Adrenal gland (tissue), 12 donors: ENCODE results near the gene CWF19L1. TPM values are rescaled to one million over a fixed set of nuclear protein-coding genes. Genes with fewer than 3 reads are reported as not detected.
A peak's percentile ranks its signal among the peaks of the same experiment; 100 is the strongest.
"Not testable (repeated sequence)": the region's sequence is repeated elsewhere in the genome, so short reads cannot be mapped to it uniquely, and the experiment has no call there.

ENCODE experiments used
- DNase-seq, 7 donors: peaks; one replicate each; pipeline ENCODE4 v3.0.0-alpha.2; 2019 to 2020
- H3K27ac ChIP-seq, 5 donors: fragments of 200-600 bp; sonication (generic) in 4 of 5; 1 replicate in 3 of 5; 2 replicates in 2 of 5; pipeline versions ENCODE4 v1.5.1 to v1.8.0; 2016 to 2020; ENCODE audit warnings: mild to moderate bottlenecking in 1 of 5
- H3K27me3 ChIP-seq: fragments of 200-600 bp; 2 replicates; pipeline ENCODE4 v1.8.0; 2021
- H3K36me3 ChIP-seq, 2 donors: fragments of 200-600 bp; replicated peaks in 1 of 2; 1 replicate in 1 of 2; 2 replicates in 1 of 2; pipeline versions ENCODE4 v1.5.1 to v1.8.0; 2018 to 2022
- H3K4me1 ChIP-seq, 2 donors: fragments of 200-600 bp; replicated peaks in 1 of 2; 1 replicate in 1 of 2; 2 replicates in 1 of 2; pipeline versions ENCODE4 v1.5.1 to v1.8.0; 2018 to 2021
- H3K4me3 ChIP-seq, 4 donors: fragments of 200-600 bp; sonication (generic) in 3 of 4; one replicate each; pipeline ENCODE4 v1.5.1; 2016 to 2018
- H3K9me3 ChIP-seq, 3 donors: fragments of 200-600 bp; sonication (generic) in 1 of 3; replicated peaks in 1 of 3; 1 replicate in 2 of 3; 2 replicates in 1 of 3; pipeline versions ENCODE4 v1.5.1 to v1.8.0; 2016 to 2021
- CTCF ChIP-seq, 6 experiments: fragments of 450-650 bp in 4 of 6; fragments of 200-600 bp in 2 of 6; sonication (generic) in 1 of 6; IDR thresholded peaks; 1 replicate in 5 of 6; 2 replicates in 1 of 6; pipeline versions ENCODE4 v1.5.1 to v1.8.0; 2016 to 2021; ENCODE audit warnings: antibody characterized with exemption in 6 of 6, mild to moderate bottlenecking in 2 of 6, moderate library complexity in 1 of 6
- POLR2A ChIP-seq, 2 donors: fragments of 450-650 bp; IDR thresholded peaks; one replicate each; pipeline ENCODE4 v1.6.1; 2017; ENCODE audit warnings: antibody characterized with exemption in 2 of 2, mild to moderate bottlenecking in 2 of 2, moderate library complexity in 1 of 2
- WGBS, 4 donors: extraction: QIAGEN DNeasy Blood & Tissue Kit in 2 of 4; methylation state at CpG; one replicate each; pipeline versions ENCODE4 v1.1.5 to v1.1.7; 2013 to 2017; 5-methylcytosine and 5-hydroxymethylcytosine counted together
- intact Hi-C, 2 donors: fragments of 100-400 bp; cut with DNase I; formaldehyde crosslinking; loops; one replicate each; pipeline versions ENCODE4 v1.14.1 to v1.15.0; 2022 to 2023
- polyA plus RNA-seq, 3 donors: library from polyadenylated mRNA; stranded (reverse); fragments of 200-250 nt in 2 of 3; fragments of 350-450 nt in 1 of 3; fragmentation: Illumina TruSeq in 1 of 3; extraction: RNeasy Lipid Tissue Mini Kit (QIAGEN cat#74804) in 1 of 3; gene quantifications; one replicate each; pipeline ENCODE4 v1.2.3, GENCODE V29; 2013 to 2014
- total RNA-seq, 9 donors: library from RNA; depleted of rRNA in 4 of 9; stranded (reverse); fragments of >200 nt in 4 of 9; fragments of 120-200 nt in 1 of 9; fragmentation: NEBNext Ultra II Directional in 1 of 9; extraction: Animal tissue kit (Norgen Biotek cat#: 25700) in 1 of 9; gene quantifications; one replicate each; pipeline versions ENCODE4 v1.1.0 to v1.2.4, GENCODE V29; 2013 to 2023
- donor health status: healthy with polysubstance abuse.
- donor health status: Bipolar disorder and iron deficiency.
- donor health status: DM: yes; HTN: yes; CAD: no.
- donor health status: DM: no; HTN: no; CAD: no.
- donor health status: DM: no; HTN: no; CAD: no.
- donor health status: DM: yes; HTN: yes; CAD: no.

Gene CWF19L1
- total and polyA plus RNA-seq, 12 donors = 10.9 to 24.1 (median 15.5) TPM

- H3K36me3 ChIP-seq = no peaks in the 10 kb centered on the region
- no peaks in the 10 kb centered on the region for H3K9me3 ChIP-seq
- intact Hi-C loops = no loop called here
- peaks cover 10 to 34% of the 10 kb centered on the region in 2 donors for H3K4me1 ChIP-seq
- no peak for DNase-seq
- WGBS, 4 donors = 65 to 82% (median 75%) methylated on average over 5 of the region's 5 CpGs
- H3K27me3 ChIP-seq = no peaks in the 10 kb centered on the region
- TF ChIP-seq POLR2A (IDR thresholded peaks at IDR 0.05) (no peak), CTCF (IDR thresholded peaks at IDR 0.05) (no peak)
- H3K4me3 ChIP-seq = no peak overlapping the region
- H3K27ac ChIP-seq = no peak overlapping the region
Observed at GRCh38 chr10:100288196-100288595, 20.8 kb upstream of the CWF19L1 start.

- DNase-seq = no peak
- Histone ChIP-seq H3K36me3 (no peaks in the 10 kb centered on the region), H3K4me3 (no peak overlapping the region), H3K9me3 (no peaks in the 10 kb centered on the region), H3K27ac (no peak overlapping the region), H3K27me3 (no peaks in the 10 kb centered on the region), H3K4me1 (peaks cover 10 to 38% of the 10 kb centered on the region in 2 donors)
- WGBS, 4 donors = 88 to 97% (median 97%) methylated on average over 6 of the region's 6 CpGs
- intact Hi-C loops = no loop called here
- TF ChIP-seq CTCF (IDR thresholded peaks at IDR 0.05) (no peak), POLR2A (IDR thresholded peaks at IDR 0.05) (no peak)
Observed at GRCh38 chr10:100287756-100288155, 20.3 kb upstream of the CWF19L1 start.

- intact Hi-C loops = no loop called here
Observed at GRCh38 chr10:100286051-100287033, 18.9 kb upstream of the CWF19L1 start, which contains the start of gene BLOC1S2. Gene BLOC1S2 (minus strand): TSS chr10:100286680. CDS start chr10:100286659, 21 bp downstream.

GRCh38 chr10:100285326-100285725, 17.9 kb upstream of the CWF19L1 start:
- H3K27me3 ChIP-seq, intact Hi-C loops, H3K9me3 ChIP-seq, DNase-seq: not testable (repeated sequence)
- Histone ChIP-seq H3K4me1 (peaks cover 10 to 44% of the 10 kb centered on the region in 2 donors), H3K4me3 (peak overlapping the region in 1 of 4 donors; percentile 73), H3K36me3 (peaks cover 0 to 10% of the 10 kb centered on the region in 2 donors), H3K27ac (peak overlapping the region in 4 of 5 donors; percentile 74 to 97 (median 92))
- 78 to 82% (median 80%) methylated on average over 10 to 12 of the region's 12 CpGs for WGBS, 4 donors

More at GRCh38 chr10:100286051-100287033, 18.9 kb upstream of the CWF19L1 start, which contains the start of gene BLOC1S2:
- WGBS, 4 donors = 1% methylated on average over 29 to 63 of the region's 63 CpGs
- H3K9me3 ChIP-seq = no peaks in the 10 kb centered on the region
- H3K4me1 ChIP-seq = peaks cover 10 to 44% of the 10 kb centered on the region in 2 donors
- H3K27ac ChIP-seq = peak within 1 kb of the TSS; percentile 55 to 97 (median 90)
- TF ChIP-seq CTCF (IDR thresholded peaks at IDR 0.05) (peak in 2 of 6 experiments; percentile 22), POLR2A (IDR thresholded peaks at IDR 0.05) (peak; percentile 80 to 92)
- no peaks in the 10 kb centered on the region for H3K36me3 ChIP-seq
- H3K4me3 ChIP-seq = peak within 1 kb of the TSS; percentile 9 to 81 (median 46)
- DNase-seq = peak; percentile 89 to 94 (median 91)
- H3K27me3 ChIP-seq = no peaks in the 10 kb centered on the region
